GM23338 (cell line): Measurements from ENCODE around the gene USP15. TPM values are rescaled to one million over a fixed set of nuclear protein-coding genes. Genes with fewer than 3 reads are reported as not detected.
"Not testable (repeated sequence)": the region's sequence is repeated elsewhere in the genome, so short reads cannot be mapped to it uniquely, and the experiment has no call there.

Source experiments
- ATAC-seq: fragments of 200-7000 bp; cut with Tn5 transposase; 3 replicates; pipeline ENCODE4 v1.9.1; 2020
- DNase-seq: peaks from one replicate; pipeline ENCODE4 v3.0.0-alpha.2; 2015; ENCODE audit warnings: low spot score
- H2AFZ ChIP-seq: fragments of 200-600 bp; sonication (generic); 2 replicates; pipeline ENCODE4 v1.8.0; 2016; ENCODE audit warnings: antibody characterized with exemption, mild to moderate bottlenecking, moderate library complexity
- H3F3A ChIP-seq: fragments of 200-600 bp; sonication (generic); replicated peaks from 2 replicates; pipeline ENCODE4 v1.8.0; 2017; ENCODE audit warnings: antibody characterized with exemption, mixed run types, low read depth
- H3K27ac ChIP-seq: fragments of 200-600 bp; sonication (generic); 2 replicates; pipeline ENCODE4 v1.6.1; 2016; ENCODE audit warnings: low read depth
- H3K27me3 ChIP-seq: fragments of 200-600 bp; sonication (generic); 2 replicates; pipeline ENCODE4 v1.8.0; 2016; ENCODE audit warnings: mild to moderate bottlenecking, mixed run types, moderate library complexity; ENCODE audit not compliant: insufficient read depth
- H3K36me3 ChIP-seq: fragments of 200-600 bp; sonication (generic); 2 replicates; pipeline ENCODE4 v1.8.0; 2016; ENCODE audit warnings: mild to moderate bottlenecking; ENCODE audit not compliant: insufficient read depth
- H3K4me1 ChIP-seq: fragments of 200-600 bp; sonication (generic); 2 replicates; pipeline ENCODE4 v1.8.0; 2016; ENCODE audit warnings: mild to moderate bottlenecking, moderate library complexity; ENCODE audit not compliant: insufficient read depth
- H3K4me2 ChIP-seq: fragments of 200-600 bp; sonication (generic); 2 replicates; pipeline ENCODE4 v1.7.1; 2017; ENCODE audit warnings: mixed run types
- H3K4me3 ChIP-seq: fragments of 200-600 bp; sonication (generic); 2 replicates; pipeline ENCODE4 v1.6.1; 2016; ENCODE audit warnings: mixed run types
- H3K79me2 ChIP-seq: fragments of 200-600 bp; sonication (generic); replicated peaks from 2 replicates; pipeline ENCODE4 v1.8.0; 2017; ENCODE audit warnings: mild to moderate bottlenecking; ENCODE audit not compliant: insufficient read depth
- H3K9me2 ChIP-seq: fragments of 200-600 bp; sonication (generic); 2 replicates; pipeline ENCODE4 v1.8.0; 2017; ENCODE audit not compliant: insufficient read depth
- H4K20me1 ChIP-seq: fragments of 200-600 bp; sonication (generic); replicated peaks from 2 replicates; pipeline ENCODE4 v1.8.0; 2017; ENCODE audit warnings: mild to moderate bottlenecking; ENCODE audit not compliant: insufficient read depth
- H3K27ac Mint-ChIP-seq: 2 replicates; pipeline ENCODE4 v1.8.0; 2020; ENCODE audit warnings: inconsistent platforms, mild to moderate bottlenecking, moderate library complexity, mixed read lengths
- H3K27me3 Mint-ChIP-seq: 3 replicates; pipeline ENCODE4 v1.8.0; 2022; ENCODE audit warnings: low read depth, mild to moderate bottlenecking, moderate library complexity, mixed read lengths, inconsistent platforms; ENCODE audit not compliant: insufficient read depth, poor library complexity
- H3K36me3 Mint-ChIP-seq: 3 replicates; pipeline ENCODE4 v1.8.0; 2021; ENCODE audit warnings: low read depth, mild to moderate bottlenecking, inconsistent platforms, moderate library complexity, mixed read lengths
- H3K4me1 Mint-ChIP-seq: 3 replicates; pipeline ENCODE4 v1.8.0; 2020; ENCODE audit warnings: mild to moderate bottlenecking, inconsistent platforms, mixed read lengths
- H3K4me3 Mint-ChIP-seq: 3 replicates; pipeline ENCODE4 v1.8.0; 2021; ENCODE audit warnings: moderate library complexity, mild to moderate bottlenecking, inconsistent platforms, mixed read lengths
- H3K9me3 Mint-ChIP-seq: 3 replicates; pipeline ENCODE4 v1.8.0; 2020; ENCODE audit warnings: moderate library complexity, mild to moderate bottlenecking, inconsistent platforms, mixed read lengths
- CREB1 ChIP-seq: fragments of 250-450 bp; sonication (Bioruptor Pico); IDR thresholded peaks from 2 replicates; pipeline ENCODE4 v1.5.0; 2020; ENCODE audit warnings: low read depth, mild to moderate bottlenecking, moderate library complexity
- NANOG ChIP-seq: IDR thresholded peaks from 2 replicates; pipeline ENCODE4 v1.6.1; 2016; ENCODE audit warnings: antibody characterized with exemption, borderline replicate concordance
- POLR2AphosphoS5 ChIP-seq: IDR thresholded peaks from 2 replicates; pipeline ENCODE4 v1.6.1; 2016; ENCODE audit warnings: antibody characterized with exemption, low read depth
- STAT1 ChIP-seq: IDR thresholded peaks from one replicate; pipeline ENCODE4 v1.6.1; 2016; ENCODE audit warnings: antibody characterized with exemption; ENCODE audit not compliant: unreplicated experiment
- ZNF331 ChIP-seq: fragments of 250-450 bp; sonication (Bioruptor Pico); IDR thresholded peaks from 2 replicates; pipeline ENCODE4 v1.5.0; 2020; ENCODE audit warnings: low read depth, mild to moderate bottlenecking, moderate library complexity
- polyA plus RNA-seq: library from polyadenylated mRNA; unstranded; fragments of >200 nt; fragmentation: Nextera tagmentation; extraction: Ambion mirVana; gene quantifications from 2 replicates; pipeline ENCODE4 v1.2.1, GENCODE V29; 2016
- small RNA-seq: library from RNA; depleted of rRNA; stranded (forward); fragments of <200 nt; gene quantifications from one replicate; pipeline ENCODE3, GENCODE V24; 2014; ENCODE audit warnings: low replicate concordance
- total RNA-seq: library from RNA; depleted of rRNA; stranded (reverse); fragments of >200 nt; shearing (Covaris generic); gene quantifications from 2 replicates; pipeline ENCODE4 v1.2.3, GENCODE V29; 2014; rRNA removed

The USP15 gene
- total and polyA plus RNA-seq, 2 experiments from 2014 or later = 29.5 to 60.3 TPM

- peaks cover 5% of the 10 kb centered on the region for H3K27me3 Mint-ChIP-seq
- H4K20me1 ChIP-seq = no peaks in the 10 kb centered on the region
- H3K4me1 ChIP-seq = no peaks in the 10 kb centered on the region
- no peaks in the 10 kb centered on the region for H3F3A ChIP-seq
- H3K9me2 ChIP-seq = no peaks in the 10 kb centered on the region; the same call in 1 of the 2 replicates
- ATAC-seq = no peak
- no peak overlapping the region for H3K27ac Mint-ChIP-seq
- peaks cover 12% of the 10 kb centered on the region for H3K36me3 Mint-ChIP-seq
- no peaks in the 10 kb centered on the region; the same call in 2 of the 3 replicates for H3K4me1 Mint-ChIP-seq
- H3K4me2 ChIP-seq = no peak overlapping the region
- H3K79me2 ChIP-seq = no peaks in the 10 kb centered on the region
- peaks cover 40% of the 10 kb centered on the region for H3K9me3 Mint-ChIP-seq
- DNase-seq = no peak
- H3K4me3 ChIP-seq = no peak overlapping the region
- H3K27me3 ChIP-seq = no peaks in the 10 kb centered on the region
- H3K36me3 ChIP-seq = no peaks in the 10 kb centered on the region; the same call in 1 of the 2 replicates
- no peak overlapping the region for H3K27ac ChIP-seq
- H2AFZ ChIP-seq = no peak overlapping the region
- no peak for TF ChIP-seq STAT1
- no peak for TF ChIP-seq ZNF331 (CRISPR knock-in tag)
- TF ChIP-seq POLR2AphosphoS5 = no peak
- TF ChIP-seq NANOG = no peak
- no peak for TF ChIP-seq CREB1
- no peak overlapping the region for H3K4me3 Mint-ChIP-seq
Observed at GRCh38 chr12:62459976-62460375, 199.8 kb downstream of the USP15 start.

GRCh38 chr12:62461171-62461837 is 201.1 kb downstream of the USP15 start:
- not testable (repeated sequence) for ATAC-seq, H3K4me3 ChIP-seq, H3K36me3 ChIP-seq, H3K4me2 ChIP-seq, H3K27me3 Mint-ChIP-seq, H3K4me3 Mint-ChIP-seq, H2AFZ ChIP-seq, H4K20me1 ChIP-seq, H3K79me2 ChIP-seq, H3K27me3 ChIP-seq, H3K9me2 ChIP-seq, H3K4me1 ChIP-seq, H3K27ac Mint-ChIP-seq, H3K27ac ChIP-seq, H3F3A ChIP-seq, DNase-seq, H3K4me1 Mint-ChIP-seq
- Mint-ChIP-seq H3K9me3 (peaks cover 35% of the 10 kb centered on the region), H3K36me3 (peaks cover 12% of the 10 kb centered on the region)

- H3F3A ChIP-seq, H3K27ac ChIP-seq, H2AFZ ChIP-seq, ATAC-seq, H3K4me3 Mint-ChIP-seq, H3K27me3 ChIP-seq, H3K4me1 Mint-ChIP-seq, H3K9me2 ChIP-seq, DNase-seq, H3K27me3 Mint-ChIP-seq, H3K4me2 ChIP-seq, H3K36me3 ChIP-seq, H3K4me3 ChIP-seq, H3K27ac Mint-ChIP-seq, H4K20me1 ChIP-seq: not testable (repeated sequence)
- Mint-ChIP-seq H3K9me3 (peaks cover 35% of the 10 kb centered on the region), H3K36me3 (peaks cover 12% of the 10 kb centered on the region)
- peaks cover 10% of the 10 kb centered on the region for H3K4me1 ChIP-seq
- peaks cover 12% of the 10 kb centered on the region for H3K79me2 ChIP-seq
Observed at GRCh38 chr12:62463252-62463651, 203.0 kb downstream of the USP15 start.

Small RNA genes lying within 50 kb of the gene (small RNA-seq; reads per million reads assigned to genes)
- gene RF00017 = not detected
- not detected for gene RNU6-595P

Other genes with a start within 250 kb of the USP15 start
- 27.3 and 32.2 TPM in 2 replicates for gene MON2, start 206.4 kb downstream of the USP15 start, total RNA-seq
- 9.0 and 11.0 TPM in 2 replicates for gene MON2, start 206.4 kb downstream of the USP15 start, polyA plus RNA-seq